ENCODE results near the gene SORBS2.

The SORBS2 gene

DNA sequence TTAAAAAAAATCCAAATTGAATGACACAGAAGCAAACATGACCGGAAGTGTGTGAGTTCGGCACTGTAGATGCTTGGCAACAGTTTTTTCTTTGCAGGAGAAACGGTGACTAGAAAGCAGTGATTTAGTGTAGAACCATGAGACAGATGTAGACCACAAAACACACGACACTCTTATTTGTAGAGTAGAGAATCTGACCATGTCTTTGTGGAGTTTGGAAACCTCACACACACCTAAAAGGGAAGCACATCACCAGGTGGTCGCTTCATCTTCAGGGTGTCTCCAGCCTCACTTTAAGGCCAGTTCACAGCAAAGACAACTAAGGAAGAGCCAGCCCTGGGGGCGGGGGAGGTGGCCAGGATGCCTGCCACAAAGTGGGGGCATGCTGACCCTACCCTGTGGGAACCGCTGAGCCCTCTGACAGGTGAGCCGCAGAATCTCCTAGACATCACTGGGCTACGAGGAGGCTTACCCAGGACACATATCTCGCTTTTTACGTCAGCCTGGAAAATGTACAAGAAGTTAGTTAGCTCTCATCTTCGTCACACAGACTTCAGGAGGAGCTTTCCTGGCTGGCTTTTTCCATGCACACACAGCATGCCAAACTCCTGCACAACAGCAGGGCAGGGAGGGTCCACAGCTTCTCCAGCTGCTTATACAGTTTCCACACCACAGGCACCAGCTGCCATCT, 212.3 kb downstream of the SORBS2 start:
- H4K20me1 ChIP-seq (ENCODE audit: insufficient read depth, low read length, poor library complexity, severe bottlenecking) = no peaks in the 10 kb centered on the region
- H3K9me3 ChIP-seq (ENCODE audit: insufficient read depth, low read depth, low read length) = no peaks in the 10 kb centered on the region
- H3K36me3 ChIP-seq (ENCODE audit: insufficient read depth, low read length) = no peaks in the 10 kb centered on the region
- no peak overlapping the region for H3K4me3 ChIP-seq (ENCODE audit: low read length, poor library complexity, severe bottlenecking)
- TF ChIP-seq EZH2phosphoT487 (IDR thresholded peaks at IDR 0.05; ENCODE audit: borderline replicate concordance) = no peak
- TF ChIP-seq, protein P1, sequence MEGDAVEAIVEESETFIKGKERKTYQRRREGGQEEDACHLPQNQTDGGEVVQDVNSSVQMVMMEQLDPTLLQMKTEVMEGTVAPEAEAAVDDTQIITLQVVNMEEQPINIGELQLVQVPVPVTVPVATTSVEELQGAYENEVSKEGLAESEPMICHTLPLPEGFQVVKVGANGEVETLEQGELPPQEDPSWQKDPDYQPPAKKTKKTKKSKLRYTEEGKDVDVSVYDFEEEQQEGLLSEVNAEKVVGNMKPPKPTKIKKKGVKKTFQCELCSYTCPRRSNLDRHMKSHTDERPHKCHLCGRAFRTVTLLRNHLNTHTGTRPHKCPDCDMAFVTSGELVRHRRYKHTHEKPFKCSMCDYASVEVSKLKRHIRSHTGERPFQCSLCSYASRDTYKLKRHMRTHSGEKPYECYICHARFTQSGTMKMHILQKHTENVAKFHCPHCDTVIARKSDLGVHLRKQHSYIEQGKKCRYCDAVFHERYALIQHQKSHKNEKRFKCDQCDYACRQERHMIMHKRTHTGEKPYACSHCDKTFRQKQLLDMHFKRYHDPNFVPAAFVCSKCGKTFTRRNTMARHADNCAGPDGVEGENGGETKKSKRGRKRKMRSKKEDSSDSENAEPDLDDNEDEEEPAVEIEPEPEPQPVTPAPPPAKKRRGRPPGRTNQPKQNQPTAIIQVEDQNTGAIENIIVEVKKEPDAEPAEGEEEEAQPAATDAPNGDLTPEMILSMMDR (conservative IDR thresholded peaks at IDR 0.05; ENCODE audit: low read length) = no peak
- no peak overlapping the region for H3K4me2 ChIP-seq (ENCODE audit: low read depth, low read length, poor library complexity, severe bottlenecking)
- no peaks in the 10 kb centered on the region for H3K9me2 ChIP-seq (replicated peaks; ENCODE audit: low read depth, low read length)
- H3K4me1 ChIP-seq (ENCODE audit: insufficient read depth, low read length, poor library complexity, severe bottlenecking) = no peaks in the 10 kb centered on the region
- H3F3A ChIP-seq (ENCODE audit: low read depth) = no peaks in the 10 kb centered on the region
- no peaks in the 10 kb centered on the region for H3K27me3 ChIP-seq (ENCODE audit: insufficient read depth, low read length, poor library complexity, severe bottlenecking)
- H3K79me2 ChIP-seq (ENCODE audit: insufficient read depth, low read length) = no peaks in the 10 kb centered on the region
- H2AFZ ChIP-seq (ENCODE audit: low read length) = no peak overlapping the region
- H3K9ac ChIP-seq (ENCODE audit: low read depth, low read length, poor library complexity, severe bottlenecking) = no peak overlapping the region

DNA sequence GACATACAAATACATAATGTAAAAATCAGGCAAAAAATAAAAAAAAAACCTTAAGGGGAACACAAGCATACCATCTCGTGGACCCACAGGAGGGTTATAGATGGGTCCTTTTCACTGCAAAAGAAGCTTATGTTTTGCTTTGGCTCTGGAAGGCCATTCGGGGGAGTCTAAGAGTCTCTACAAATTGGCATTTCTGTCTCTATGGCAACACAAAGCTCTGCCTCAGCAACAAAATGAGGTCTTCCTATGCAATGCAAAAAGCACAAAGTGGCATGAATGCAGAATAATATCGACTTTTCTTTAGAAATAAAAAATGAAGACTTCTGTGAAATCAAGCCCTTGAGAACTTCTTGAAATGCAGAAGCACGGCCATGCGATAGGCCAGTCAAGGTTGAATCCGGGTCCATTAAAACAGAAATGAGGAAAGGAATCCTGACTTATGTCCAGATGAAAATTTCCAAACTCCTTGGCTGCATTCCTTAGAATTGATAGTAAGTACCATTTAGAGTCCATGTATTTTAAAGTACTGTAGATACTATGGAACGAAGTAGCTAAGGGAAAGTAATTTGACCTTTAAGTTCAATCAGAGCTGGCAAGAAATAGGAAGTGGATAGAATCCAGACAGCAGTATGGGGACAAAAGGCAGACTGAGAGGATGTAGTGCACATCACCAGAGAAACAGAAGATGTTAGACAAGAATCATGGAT, 213.0 kb downstream of the SORBS2 start:
- Histone ChIP-seq H3K9me2 (replicated peaks; ENCODE audit: low read depth, low read length) (no peaks in the 10 kb centered on the region), H2AFZ (ENCODE audit: low read length) (no peak overlapping the region), H3K4me2 (ENCODE audit: low read depth, low read length, poor library complexity, severe bottlenecking) (no peak overlapping the region), H3F3A (ENCODE audit: low read depth) (no peaks in the 10 kb centered on the region), H3K27me3 (ENCODE audit: insufficient read depth, low read length, poor library complexity, severe bottlenecking) (no peaks in the 10 kb centered on the region), H3K36me3 (ENCODE audit: insufficient read depth, low read length) (no peaks in the 10 kb centered on the region), H4K20me1 (ENCODE audit: insufficient read depth, low read length, poor library complexity, severe bottlenecking) (no peaks in the 10 kb centered on the region), H3K79me2 (ENCODE audit: insufficient read depth, low read length) (no peaks in the 10 kb centered on the region), H3K4me1 (ENCODE audit: insufficient read depth, low read length, poor library complexity, severe bottlenecking) (no peaks in the 10 kb centered on the region), H3K9ac (ENCODE audit: low read depth, low read length, poor library complexity, severe bottlenecking) (no peak overlapping the region), H3K9me3 (ENCODE audit: insufficient read depth, low read depth, low read length) (no peaks in the 10 kb centered on the region), H3K4me3 (ENCODE audit: low read length, poor library complexity, severe bottlenecking) (no peak overlapping the region)
- no peak for TF ChIP-seq EZH2phosphoT487 (IDR thresholded peaks at IDR 0.05; ENCODE audit: borderline replicate concordance)
- TF ChIP-seq, protein P1 (conservative IDR thresholded peaks at IDR 0.05; ENCODE audit: low read length) = no peak

DNA sequence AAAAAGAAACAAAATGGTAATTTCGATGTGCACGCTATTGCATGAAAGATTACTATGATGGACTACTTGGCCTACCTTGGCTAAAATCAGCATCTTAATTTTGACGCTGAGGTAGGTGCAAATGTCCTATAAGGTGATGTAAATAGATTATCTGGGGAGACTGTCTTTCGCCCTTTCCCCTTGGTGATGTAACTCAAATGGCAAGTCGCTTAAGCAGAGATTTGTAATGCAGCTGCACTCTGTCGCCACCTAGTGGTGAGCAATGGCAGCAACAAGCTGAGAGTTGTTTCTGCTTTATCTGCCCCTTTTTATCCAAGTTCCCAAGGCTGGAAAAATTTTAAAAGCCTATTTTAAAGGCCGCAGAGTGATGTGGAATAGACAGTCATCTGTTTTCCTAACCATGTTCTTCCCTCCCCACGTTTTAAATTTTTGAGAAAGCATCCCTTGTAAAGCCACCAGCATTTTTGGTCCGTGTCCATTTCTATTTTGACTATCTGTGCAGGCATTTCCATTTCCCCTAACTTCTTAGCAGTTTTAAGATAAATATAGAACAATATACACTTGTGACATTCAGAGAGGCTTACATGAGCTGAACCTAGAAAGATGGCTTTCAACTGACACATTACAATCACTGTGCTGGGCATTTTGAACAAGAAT, 214.3 kb downstream of the SORBS2 start:
- Histone ChIP-seq H3K27me3 (ENCODE audit: insufficient read depth, low read length, poor library complexity, severe bottlenecking) (no peaks in the 10 kb centered on the region), H3K9me2 (replicated peaks; ENCODE audit: low read depth, low read length) (no peaks in the 10 kb centered on the region), H2AFZ (ENCODE audit: low read length) (no peak overlapping the region), H3K4me3 (ENCODE audit: low read length, poor library complexity, severe bottlenecking) (no peak overlapping the region), H3K79me2 (ENCODE audit: insufficient read depth, low read length) (no peaks in the 10 kb centered on the region), H4K20me1 (ENCODE audit: insufficient read depth, low read length, poor library complexity, severe bottlenecking) (no peaks in the 10 kb centered on the region), H3K9me3 (ENCODE audit: insufficient read depth, low read depth, low read length) (no peaks in the 10 kb centered on the region), H3K4me1 (ENCODE audit: insufficient read depth, low read length, poor library complexity, severe bottlenecking) (no peaks in the 10 kb centered on the region), H3K9ac (ENCODE audit: low read depth, low read length, poor library complexity, severe bottlenecking) (no peak overlapping the region), H3F3A (ENCODE audit: low read depth) (no peaks in the 10 kb centered on the region), H3K4me2 (ENCODE audit: low read depth, low read length, poor library complexity, severe bottlenecking) (no peak overlapping the region), H3K36me3 (ENCODE audit: insufficient read depth, low read length) (no peaks in the 10 kb centered on the region)
- no peak for TF ChIP-seq EZH2phosphoT487 (IDR thresholded peaks at IDR 0.05; ENCODE audit: borderline replicate concordance)
- TF ChIP-seq, protein P1 (conservative IDR thresholded peaks at IDR 0.05; ENCODE audit: low read length) = peak; percentile 99

All from Loucy (cell line).